Sigmoid colon (tissue), 3 donors: ENCODE results near the gene SLC14A1.

Experiments
- POLR2A ChIP-seq, 2 donors: fragments of 450-650 bp; IDR thresholded peaks; one replicate each; pipeline ENCODE4 v1.6.1; 2016; ENCODE audit warnings: antibody characterized with exemption in 2 of 2, mild to moderate bottlenecking in 2 of 2, moderate library complexity in 2 of 2
- TF ChIP-seq, protein P1 (sequence below), 4 experiments: fragments of 450-650 bp in 3 of 4; fragments of 200-600 bp in 1 of 4; IDR thresholded peaks; one replicate each; pipeline ENCODE4 v1.5.1; 2016 to 2019; ENCODE audit warnings: antibody characterized with exemption in 4 of 4, mild to moderate bottlenecking in 3 of 4, moderate library complexity in 2 of 4

DNA sequence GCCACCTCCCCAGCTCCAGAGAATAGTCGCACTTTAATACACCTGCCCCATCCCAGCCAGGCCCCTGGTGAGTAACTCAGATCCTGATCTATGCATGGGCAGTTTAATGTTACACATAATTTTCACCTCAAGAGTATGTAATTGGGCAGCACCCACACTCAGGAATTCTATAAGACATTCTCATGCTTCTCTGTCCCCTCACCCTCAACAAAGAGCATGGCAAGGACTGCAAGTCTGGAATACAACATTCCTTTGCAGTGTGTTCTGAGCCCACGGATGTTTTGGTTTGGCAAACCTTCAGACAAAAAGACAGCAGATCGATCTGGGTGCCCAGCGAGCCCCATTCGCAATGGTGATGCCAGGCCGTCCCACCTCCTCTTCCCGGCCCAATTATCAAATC is 4.9 kb upstream of the SLC14A1 start:
- TF ChIP-seq POLR2A (IDR thresholded peaks at IDR 0.05) = no peak
- TF ChIP-seq, protein P1, sequence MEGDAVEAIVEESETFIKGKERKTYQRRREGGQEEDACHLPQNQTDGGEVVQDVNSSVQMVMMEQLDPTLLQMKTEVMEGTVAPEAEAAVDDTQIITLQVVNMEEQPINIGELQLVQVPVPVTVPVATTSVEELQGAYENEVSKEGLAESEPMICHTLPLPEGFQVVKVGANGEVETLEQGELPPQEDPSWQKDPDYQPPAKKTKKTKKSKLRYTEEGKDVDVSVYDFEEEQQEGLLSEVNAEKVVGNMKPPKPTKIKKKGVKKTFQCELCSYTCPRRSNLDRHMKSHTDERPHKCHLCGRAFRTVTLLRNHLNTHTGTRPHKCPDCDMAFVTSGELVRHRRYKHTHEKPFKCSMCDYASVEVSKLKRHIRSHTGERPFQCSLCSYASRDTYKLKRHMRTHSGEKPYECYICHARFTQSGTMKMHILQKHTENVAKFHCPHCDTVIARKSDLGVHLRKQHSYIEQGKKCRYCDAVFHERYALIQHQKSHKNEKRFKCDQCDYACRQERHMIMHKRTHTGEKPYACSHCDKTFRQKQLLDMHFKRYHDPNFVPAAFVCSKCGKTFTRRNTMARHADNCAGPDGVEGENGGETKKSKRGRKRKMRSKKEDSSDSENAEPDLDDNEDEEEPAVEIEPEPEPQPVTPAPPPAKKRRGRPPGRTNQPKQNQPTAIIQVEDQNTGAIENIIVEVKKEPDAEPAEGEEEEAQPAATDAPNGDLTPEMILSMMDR (IDR thresholded peaks at IDR 0.05) = no peak
